H9 (cell line): Measurements from ENCODE around the gene LIMA1. TPM values are rescaled to one million over a fixed set of nuclear protein-coding genes. Genes with fewer than 3 reads are reported as not detected.
A peak's percentile ranks its signal among the peaks of the same experiment; 100 is the strongest.

Experiments
- DNase-seq: peaks from one replicate; pipeline ENCODE4 v3.0.0-alpha.2; 2017
- H2AFZ ChIP-seq: one replicate; pipeline ENCODE4 v1.6.1; 2013; ENCODE audit warnings: mild to moderate bottlenecking, low read length, control low read depth, moderate library complexity
- H2AK5ac ChIP-seq: 2 replicates; pipeline ENCODE4 v1.6.1; 2013; ENCODE audit warnings: low read length, control low read depth, mixed read lengths; ENCODE audit not compliant: insufficient read length
- H2BK120ac ChIP-seq: one replicate; pipeline ENCODE4 v1.6.1; 2013; ENCODE audit warnings: low read depth, mild to moderate bottlenecking, low read length, control low read depth, inconsistent platforms; ENCODE audit not compliant: poor library complexity, severe bottlenecking
- H2BK12ac ChIP-seq: 2 replicates; pipeline ENCODE4 v1.6.1; 2013; ENCODE audit warnings: low read length, control low read depth, mixed read lengths, low read depth; ENCODE audit not compliant: insufficient read length
- H2BK15ac ChIP-seq: 2 replicates; pipeline ENCODE4 v1.6.1; 2013; ENCODE audit warnings: low read depth, low read length, control low read depth
- H2BK20ac ChIP-seq: one replicate; pipeline ENCODE4 v1.6.1; 2013; ENCODE audit warnings: low read depth, mild to moderate bottlenecking, low read length, control low read depth, inconsistent platforms; ENCODE audit not compliant: poor library complexity, severe bottlenecking
- H2BK5ac ChIP-seq: 2 replicates; pipeline ENCODE4 v1.6.1; 2013; ENCODE audit warnings: low read length, control low read depth, mixed read lengths; ENCODE audit not compliant: insufficient read length
- H3K14ac ChIP-seq: 2 replicates; pipeline ENCODE4 v1.6.1; 2013; ENCODE audit warnings: low read length, control low read depth; ENCODE audit not compliant: insufficient read depth
- H3K18ac ChIP-seq: 2 replicates; pipeline ENCODE4 v1.6.1; 2013; ENCODE audit warnings: low read depth, mild to moderate bottlenecking, mixed read lengths, low read length, control low read depth; ENCODE audit not compliant: insufficient read length
- H3K23ac ChIP-seq: 2 replicates; pipeline ENCODE4 v1.6.1; 2013; ENCODE audit warnings: low read length, control low read depth, mixed read lengths, low read depth; ENCODE audit not compliant: insufficient read length
- H3K23me2 ChIP-seq: 2 replicates; pipeline ENCODE4 v1.6.1; 2013; ENCODE audit warnings: low read depth, mild to moderate bottlenecking, mixed read lengths, low read length, control low read depth; ENCODE audit not compliant: insufficient read length, poor library complexity, severe bottlenecking
- H3K27ac ChIP-seq: 2 replicates; pipeline ENCODE4 v1.5.1; 2013; ENCODE audit warnings: low read length, control low read depth, mixed read lengths, low read depth; ENCODE audit not compliant: insufficient read length
- H3K27me3 ChIP-seq: 2 replicates; pipeline ENCODE4 v1.6.1; 2013; ENCODE audit warnings: low read length, control low read depth, inconsistent platforms; ENCODE audit not compliant: insufficient read depth
- H3K4ac ChIP-seq: 2 replicates; pipeline ENCODE4 v1.6.1; 2013; ENCODE audit warnings: low read depth, mild to moderate bottlenecking, control low read depth, inconsistent platforms, low read length, moderate library complexity
- H3K4me1 ChIP-seq: 2 replicates; pipeline ENCODE4 v1.6.1; 2013; ENCODE audit warnings: low read length, control low read depth, inconsistent platforms; ENCODE audit not compliant: insufficient read depth
- H3K4me2 ChIP-seq: 2 replicates; pipeline ENCODE4 v1.6.1; 2013; ENCODE audit warnings: low read length, control low read depth, mixed read lengths; ENCODE audit not compliant: insufficient read length, insufficient read depth
- H3K56ac ChIP-seq: 2 replicates; pipeline ENCODE4 v1.6.1; 2013; ENCODE audit warnings: low read depth, mild to moderate bottlenecking, mixed read lengths, low read length, control low read depth; ENCODE audit not compliant: insufficient read length
- H3K79me1 ChIP-seq: 2 replicates; pipeline ENCODE4 v1.6.1; 2013; ENCODE audit warnings: low read depth, mild to moderate bottlenecking, moderate library complexity, low read length, control low read depth, inconsistent platforms; ENCODE audit not compliant: insufficient read depth, poor library complexity, severe bottlenecking
- H3K79me2 ChIP-seq: 2 replicates; pipeline ENCODE4 v1.6.1; 2013; ENCODE audit warnings: low read length, control low read depth, inconsistent platforms; ENCODE audit not compliant: insufficient read depth
- H3K9ac ChIP-seq: 2 replicates; pipeline ENCODE4 v1.6.1; 2013; ENCODE audit warnings: low read length, control low read depth, mixed read lengths; ENCODE audit not compliant: insufficient read length; ENCODE audit errors: extremely low read depth
- H3K9me3 ChIP-seq: one replicate; pipeline ENCODE4 v1.6.1; 2013; ENCODE audit warnings: low read depth, low read length, inconsistent platforms; ENCODE audit not compliant: control insufficient read depth
- H3T11ph ChIP-seq: one replicate; pipeline ENCODE4 v1.6.1; 2013; ENCODE audit warnings: mild to moderate bottlenecking, low read length, control low read depth, inconsistent platforms
- H4K20me1 ChIP-seq: one replicate; pipeline ENCODE4 v1.6.1; 2013; ENCODE audit not compliant: control insufficient read depth, insufficient read length, insufficient read depth
- H4K5ac ChIP-seq: 2 replicates; pipeline ENCODE4 v1.6.1; 2013; ENCODE audit warnings: low read depth, mild to moderate bottlenecking, mixed read lengths, low read length, control low read depth; ENCODE audit not compliant: insufficient read length
- H4K8ac ChIP-seq: replicated peaks from 2 replicates; pipeline ENCODE4 v1.6.1; 2013; ENCODE audit warnings: low read length, control low read depth, mixed read lengths, low read depth; ENCODE audit not compliant: insufficient read length
- H4K91ac ChIP-seq: 2 replicates; pipeline ENCODE4 v1.6.1; 2013; ENCODE audit warnings: low read depth, mild to moderate bottlenecking, moderate library complexity, mixed read lengths, low read length, control low read depth; ENCODE audit not compliant: insufficient read length
- H3K27ac Mint-ChIP-seq, 3 experiments: 2 replicates in 2 of 3; 3 replicates in 1 of 3; pipeline ENCODE4 v1.8.0; 2020 to 2021; ENCODE audit warnings: mixed read lengths in 3 of 3, mild to moderate bottlenecking in 1 of 3, moderate library complexity in 1 of 3
- H3K27me3 Mint-ChIP-seq: 2 replicates; pipeline ENCODE4 v1.8.0; 2021; ENCODE audit warnings: low read depth, mild to moderate bottlenecking, moderate library complexity, mixed read lengths
- H3K36me3 Mint-ChIP-seq, 3 experiments: 2 replicates in 2 of 3; 3 replicates in 1 of 3; pipeline ENCODE4 v1.8.0; 2020 to 2021; ENCODE audit warnings: low read depth in 3 of 3, mixed read lengths in 3 of 3; ENCODE audit not compliant: insufficient read depth in 1 of 3
- H3K4me1 Mint-ChIP-seq, 2 experiments: 2 replicates each; pipeline ENCODE4 v1.8.0; 2020; ENCODE audit warnings: mixed read lengths in 2 of 2
- H3K4me3 Mint-ChIP-seq, 2 experiments: 2 replicates in 1 of 2; 3 replicates in 1 of 2; pipeline ENCODE4 v1.8.0; 2020 to 2021; ENCODE audit warnings: mild to moderate bottlenecking in 2 of 2, mixed read lengths in 2 of 2, moderate library complexity in 1 of 2
- H3K9me3 Mint-ChIP-seq, 2 experiments: 2 replicates in 1 of 2; 3 replicates in 1 of 2; pipeline ENCODE4 v1.8.0; 2020; ENCODE audit warnings: mild to moderate bottlenecking in 2 of 2, mixed read lengths in 2 of 2, moderate library complexity in 1 of 2
- WGBS: extraction: QIAGEN DNeasy Blood & Tissue Kit; methylation state at CpG from one replicate; pipeline ENCODE4 v1.1.7; 2013; ENCODE audit warnings: missing lambda C conversion rate, low lambda C conversion rate, mixed read lengths; ENCODE audit not compliant: insufficient read length; ENCODE audit errors: extremely low coverage; 5-methylcytosine and 5-hydroxymethylcytosine counted together
- total RNA-seq: library from RNA; stranded (reverse); gene quantifications from 2 replicates; pipeline ENCODE4 v1.2.1, GENCODE V29; 2021
- TF ChIP-seq, protein P1 (sequence below): fragments of 200-600 bp; sonication (generic); conservative IDR thresholded peaks from 3 replicates; pipeline ENCODE4 v1.8.0; 2021; ENCODE audit warnings: antibody characterized with exemption, mild to moderate bottlenecking

Gene LIMA1
- total RNA-seq, 1 experiment from 2014 or later: 40.8 TPM

DNA sequence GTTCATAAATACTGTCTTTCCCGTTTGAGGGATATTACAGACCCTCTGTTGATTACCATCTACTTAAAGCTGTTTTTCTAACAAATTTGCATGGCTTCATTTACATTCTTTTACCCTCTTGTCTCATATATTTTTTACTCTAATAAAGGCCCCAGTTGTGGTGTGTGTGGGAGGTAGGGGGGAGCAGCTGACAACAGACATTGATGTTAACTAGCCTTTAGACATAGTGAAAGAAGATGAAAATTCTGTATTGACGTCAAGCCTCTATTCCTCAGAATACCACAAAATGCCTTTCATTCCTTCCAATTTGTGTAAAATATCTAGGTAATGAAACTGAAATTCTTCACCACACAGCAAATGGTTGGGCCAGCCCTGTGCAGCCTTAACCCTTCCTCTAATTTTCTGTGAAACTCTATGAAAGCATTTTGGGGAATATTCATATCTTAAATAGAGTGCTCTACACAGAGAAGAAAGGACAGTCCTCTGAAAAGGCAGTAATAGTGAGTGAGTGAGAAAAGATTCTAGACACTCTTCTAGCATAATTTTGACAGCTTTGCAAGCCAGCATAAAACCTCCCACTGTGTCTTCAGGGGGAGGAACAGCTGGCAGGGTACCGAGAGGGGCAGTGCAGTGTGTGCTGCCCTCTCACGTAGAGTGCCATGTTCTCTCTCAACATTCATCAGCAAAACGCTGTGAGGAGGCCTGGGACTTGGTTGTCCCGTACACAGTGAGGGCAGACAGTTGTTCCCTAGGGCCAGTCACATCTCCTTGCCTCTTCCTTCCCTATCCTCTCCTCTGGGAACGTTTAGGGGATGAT is 96.0 kb downstream of the LIMA1 start:
- Histone ChIP-seq H3K18ac (no peak overlapping the region), H3K23me2 (no peaks in the 10 kb centered on the region), H3K9me3 (no peaks in the 10 kb centered on the region), H3K27ac (no peak overlapping the region), H2BK12ac (no peak overlapping the region), H2AK5ac (no peak overlapping the region), H4K20me1 (peaks cover 2% of the 10 kb centered on the region), H3K23ac (no peak overlapping the region), H2BK15ac (no peak overlapping the region), H2AFZ (no peak overlapping the region), H3K79me2 (0 out of 2 replicates have a peak, but pooled peaks cover 2% of the 10 kb centered on the region), H4K8ac (no peak overlapping the region), H2BK120ac (no peak overlapping the region), H3K4me1 (no peaks in the 10 kb centered on the region), H3K56ac (no peak overlapping the region), H4K5ac (no peak overlapping the region), H3K4ac (no peak overlapping the region), H3K4me2 (no peak overlapping the region), H2BK20ac (no peak overlapping the region), H2BK5ac (no peak overlapping the region), H3K14ac (no peak overlapping the region; the same call in 1 of the 2 replicates), H3T11ph (no peak overlapping the region), H3K79me1 (no peaks in the 10 kb centered on the region), H4K91ac (no peak overlapping the region), H3K27me3 (no peaks in the 10 kb centered on the region), H3K9ac (no peak overlapping the region)
- peak overlapping the region in 1 of 3 experiments; percentile 57; a peak in 1 of 7 replicates for H3K27ac Mint-ChIP-seq
- DNase-seq: no peak
- peaks cover 8 to 20% of the 10 kb centered on the region in 2 experiments for H3K4me1 Mint-ChIP-seq
- H3K27me3 Mint-ChIP-seq: no peaks in the 10 kb centered on the region
- no peak overlapping the region for H3K4me3 Mint-ChIP-seq
- TF ChIP-seq, protein P1, sequence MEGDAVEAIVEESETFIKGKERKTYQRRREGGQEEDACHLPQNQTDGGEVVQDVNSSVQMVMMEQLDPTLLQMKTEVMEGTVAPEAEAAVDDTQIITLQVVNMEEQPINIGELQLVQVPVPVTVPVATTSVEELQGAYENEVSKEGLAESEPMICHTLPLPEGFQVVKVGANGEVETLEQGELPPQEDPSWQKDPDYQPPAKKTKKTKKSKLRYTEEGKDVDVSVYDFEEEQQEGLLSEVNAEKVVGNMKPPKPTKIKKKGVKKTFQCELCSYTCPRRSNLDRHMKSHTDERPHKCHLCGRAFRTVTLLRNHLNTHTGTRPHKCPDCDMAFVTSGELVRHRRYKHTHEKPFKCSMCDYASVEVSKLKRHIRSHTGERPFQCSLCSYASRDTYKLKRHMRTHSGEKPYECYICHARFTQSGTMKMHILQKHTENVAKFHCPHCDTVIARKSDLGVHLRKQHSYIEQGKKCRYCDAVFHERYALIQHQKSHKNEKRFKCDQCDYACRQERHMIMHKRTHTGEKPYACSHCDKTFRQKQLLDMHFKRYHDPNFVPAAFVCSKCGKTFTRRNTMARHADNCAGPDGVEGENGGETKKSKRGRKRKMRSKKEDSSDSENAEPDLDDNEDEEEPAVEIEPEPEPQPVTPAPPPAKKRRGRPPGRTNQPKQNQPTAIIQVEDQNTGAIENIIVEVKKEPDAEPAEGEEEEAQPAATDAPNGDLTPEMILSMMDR: no peak
- H3K9me3 Mint-ChIP-seq: no peaks in the 10 kb centered on the region
- peaks cover 0 to 28% (median 3%) of the 10 kb centered on the region in 3 experiments; a peak in 5 of 7 replicates for H3K36me3 Mint-ChIP-seq
- no CpG with 5 or more reads among the region's 7 CpGs for WGBS
